ENCODE measurements around the gene AUNIP. TPM values are rescaled to one million over a fixed set of nuclear protein-coding genes. Genes with fewer than 3 reads are reported as not detected.

Gene AUNIP
- total and polyA plus RNA-seq, 9 donors, result 0.23 to 0.75 (median 0.44) TPM; not detected in 1

DNA sequence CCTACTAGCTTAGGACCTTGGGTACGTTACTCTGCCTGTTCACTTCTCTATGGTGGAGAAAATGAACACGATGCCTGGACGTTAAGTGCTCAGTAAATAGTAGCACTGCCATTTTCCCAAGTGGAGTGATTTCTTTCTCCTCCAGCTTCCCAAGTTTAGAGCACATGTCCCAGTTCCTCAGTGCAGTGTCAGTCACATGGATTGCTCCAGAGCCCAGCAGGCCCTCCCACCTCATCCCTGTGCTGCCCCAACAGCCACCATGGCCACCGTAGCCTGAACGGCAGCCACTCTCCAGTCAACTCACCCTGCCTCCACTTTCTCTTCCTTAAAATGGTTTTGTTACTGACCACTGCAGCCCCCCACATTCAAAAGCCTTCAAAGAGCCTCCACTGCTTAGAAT lies 38.5 kb upstream of the AUNIP start:
- Histone ChIP-seq H3K36me3 (no peaks in the 10 kb centered on the region), H3K27ac (no peak overlapping the region), H3K9me3 (no peaks in the 10 kb centered on the region), H3K27me3 (no peaks in the 10 kb centered on the region), H3K4me3 (no peak overlapping the region), H3K4me1 (ENCODE audit: insufficient read depth) (peaks cover 12% of the 10 kb centered on the region)
- intact Hi-C loops (cut with DNase I), result loop anchor here in 3 of 4 donors (5.0 to 10.0 kb wide), 2 partner anchors 97 to 100 kb away; partner anchors contain the start of gene PAFAH2 (in 3 of the 3)
- DNase-seq, result no peak
- no peak for TF ChIP-seq EP300 (IDR thresholded peaks at IDR 0.05)
- no peak for TF ChIP-seq POLR2A (IDR thresholded peaks at IDR 0.05)
- TF ChIP-seq, protein P1, sequence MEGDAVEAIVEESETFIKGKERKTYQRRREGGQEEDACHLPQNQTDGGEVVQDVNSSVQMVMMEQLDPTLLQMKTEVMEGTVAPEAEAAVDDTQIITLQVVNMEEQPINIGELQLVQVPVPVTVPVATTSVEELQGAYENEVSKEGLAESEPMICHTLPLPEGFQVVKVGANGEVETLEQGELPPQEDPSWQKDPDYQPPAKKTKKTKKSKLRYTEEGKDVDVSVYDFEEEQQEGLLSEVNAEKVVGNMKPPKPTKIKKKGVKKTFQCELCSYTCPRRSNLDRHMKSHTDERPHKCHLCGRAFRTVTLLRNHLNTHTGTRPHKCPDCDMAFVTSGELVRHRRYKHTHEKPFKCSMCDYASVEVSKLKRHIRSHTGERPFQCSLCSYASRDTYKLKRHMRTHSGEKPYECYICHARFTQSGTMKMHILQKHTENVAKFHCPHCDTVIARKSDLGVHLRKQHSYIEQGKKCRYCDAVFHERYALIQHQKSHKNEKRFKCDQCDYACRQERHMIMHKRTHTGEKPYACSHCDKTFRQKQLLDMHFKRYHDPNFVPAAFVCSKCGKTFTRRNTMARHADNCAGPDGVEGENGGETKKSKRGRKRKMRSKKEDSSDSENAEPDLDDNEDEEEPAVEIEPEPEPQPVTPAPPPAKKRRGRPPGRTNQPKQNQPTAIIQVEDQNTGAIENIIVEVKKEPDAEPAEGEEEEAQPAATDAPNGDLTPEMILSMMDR (IDR thresholded peaks at IDR 0.05), result no peak
- WGBS, 3 donors, result 85 to 89% (median 87%) methylated on average over 5 of the region's 5 CpGs

DNA sequence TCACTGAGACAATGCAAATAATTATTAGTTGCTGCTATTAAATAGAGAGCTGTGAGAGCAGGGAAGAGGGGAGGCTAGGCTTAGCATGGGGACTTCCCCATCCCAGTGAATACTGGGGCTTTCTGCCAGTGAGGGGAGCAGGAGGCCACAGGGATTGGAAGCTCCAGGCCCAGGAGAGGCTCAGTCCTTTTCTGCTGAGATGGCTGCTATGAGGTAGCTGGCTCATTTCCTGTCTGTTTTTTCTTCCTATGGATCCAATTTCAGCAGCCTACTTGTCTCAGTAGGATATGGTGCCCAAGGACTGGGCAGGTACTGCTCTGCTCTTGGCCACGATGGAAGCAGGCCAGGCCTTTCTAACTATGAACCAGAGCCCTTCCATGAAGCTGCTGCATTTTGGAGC lies 37.0 kb upstream of the AUNIP start:
- no peaks in the 10 kb centered on the region for H3K27me3 ChIP-seq
- intact Hi-C loops (cut with DNase I), result loop anchor here in 3 of 4 donors (5.0 to 10.0 kb wide), 2 partner anchors 99 to 101 kb away; partner anchors contain the start of gene PAFAH2 (in 3 of the 3)
- peaks cover 23% of the 10 kb centered on the region for H3K4me1 ChIP-seq (ENCODE audit: insufficient read depth)
- DNase-seq, result no peak
- H3K4me3 ChIP-seq, result no peak overlapping the region
- H3K36me3 ChIP-seq, result no peaks in the 10 kb centered on the region
- no peak overlapping the region for H3K27ac ChIP-seq
- H3K9me3 ChIP-seq, result no peaks in the 10 kb centered on the region
- no peak for TF ChIP-seq EP300 (IDR thresholded peaks at IDR 0.05)
- TF ChIP-seq, protein P1 (IDR thresholded peaks at IDR 0.05), result no peak
- WGBS, 3 donors, result 58 to 71% (median 67%) methylated on average over 1 of the region's 1 CpG

DNA sequence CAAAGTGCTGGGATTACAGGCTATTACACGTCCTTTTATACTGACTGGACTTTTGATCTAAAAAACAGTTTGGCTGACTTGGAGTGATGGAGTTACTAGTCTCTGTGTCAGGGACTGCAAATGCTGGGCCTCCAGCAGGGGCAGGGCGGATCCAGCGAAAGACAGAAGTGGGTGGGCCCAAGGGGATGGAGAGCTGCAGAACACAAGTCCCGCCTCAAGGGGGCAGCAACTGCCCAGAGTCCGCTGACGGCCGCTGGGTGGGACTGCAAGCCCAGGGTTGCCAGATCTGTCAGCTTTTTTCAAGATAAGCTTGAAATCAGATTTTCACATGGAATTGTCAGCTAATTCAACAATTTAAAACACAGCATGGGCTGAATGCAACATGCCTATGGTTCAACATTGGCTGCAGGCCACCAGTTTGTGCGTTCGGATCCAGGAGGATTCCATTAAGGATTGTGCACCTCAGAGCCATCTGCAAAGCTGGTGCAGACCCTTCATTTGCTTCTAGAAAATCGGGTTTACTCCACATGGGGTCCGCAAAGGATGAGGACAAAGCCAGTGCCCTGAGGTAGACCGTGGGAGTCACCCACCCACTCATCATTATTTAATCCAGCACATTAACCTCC lies 36.2 kb upstream of the AUNIP start:
- DNase-seq, result peak; percentile 87 to 92 (median 90)
- Histone ChIP-seq H3K36me3 (no peaks in the 10 kb centered on the region), H3K4me3 (no peak overlapping the region), H3K27ac (peak overlapping the region in 1 of 2 donors; percentile 58), H3K27me3 (no peaks in the 10 kb centered on the region), H3K4me1 (ENCODE audit: insufficient read depth) (peaks cover 27% of the 10 kb centered on the region), H3K9me3 (no peaks in the 10 kb centered on the region)
- intact Hi-C loops (cut with DNase I), result loop anchor here in 3 of 4 donors (5.0 to 10.0 kb wide), 2 partner anchors 99 to 102 kb away; partner anchors contain the start of gene PAFAH2 (in 3 of the 3)
- 4 to 7% (median 6%) methylated on average over 12 of the region's 12 CpGs for WGBS, 3 donors
- TF ChIP-seq, protein P1 (IDR thresholded peaks at IDR 0.05), result peak; percentile 87 to 97 (median 96)
- TF ChIP-seq POLR2A (IDR thresholded peaks at IDR 0.05) (no peak), EP300 (IDR thresholded peaks at IDR 0.05) (no peak)

DNA sequence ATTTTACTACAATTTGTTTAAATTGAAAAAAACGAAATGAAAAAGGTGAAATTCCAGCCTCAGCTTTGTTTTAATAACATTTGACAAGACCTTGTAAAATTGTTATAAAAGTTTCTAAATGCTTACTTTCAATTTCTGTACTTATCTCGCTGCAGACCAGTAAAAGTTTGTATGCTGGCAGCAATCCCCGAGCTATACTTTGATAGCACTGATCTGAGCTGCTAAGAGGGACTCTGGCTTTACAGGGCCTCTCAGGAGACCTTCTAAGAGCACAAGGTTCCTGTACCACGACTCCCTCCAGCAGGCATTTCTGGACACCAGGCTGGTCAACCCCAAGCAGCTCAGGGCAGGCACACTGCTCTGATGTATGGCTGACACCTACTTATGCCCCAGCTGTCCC lies 33.9 kb upstream of the AUNIP start:
- TF ChIP-seq EP300 (IDR thresholded peaks at IDR 0.05), result no peak
- TF ChIP-seq POLR2A (IDR thresholded peaks at IDR 0.05), result no peak
- TF ChIP-seq, protein P1 (IDR thresholded peaks at IDR 0.05), result no peak
- peaks cover 36% of the 10 kb centered on the region for H3K4me1 ChIP-seq (ENCODE audit: insufficient read depth)
- WGBS, 3 donors, result 9 to 19% (median 19%) methylated on average over 4 of the region's 4 CpGs
- no peaks in the 10 kb centered on the region for H3K9me3 ChIP-seq
- H3K36me3 ChIP-seq, result no peaks in the 10 kb centered on the region
- intact Hi-C loops (cut with DNase I), result loop anchor here in 1 of 4 donors (10.0 kb wide), 1 partner anchor 102 kb away; the partner anchor contains the start of gene PAFAH2
- no peaks in the 10 kb centered on the region for H3K27me3 ChIP-seq
- H3K4me3 ChIP-seq, result no peak overlapping the region
- peak overlapping the region in 1 of 2 donors; percentile 83 for H3K27ac ChIP-seq
- no peak for DNase-seq

All from ovary (tissue), 9 donors.